ENCODE data around the gene NHLRC4. TPM values are rescaled to one million over a fixed set of nuclear protein-coding genes. Genes with fewer than 3 reads are reported as not detected.

Gene NHLRC4
- total and polyA plus RNA-seq, 7 experiments from 2014 or later, result 1.6 to 5.8 (median 4.6) TPM

DNA sequence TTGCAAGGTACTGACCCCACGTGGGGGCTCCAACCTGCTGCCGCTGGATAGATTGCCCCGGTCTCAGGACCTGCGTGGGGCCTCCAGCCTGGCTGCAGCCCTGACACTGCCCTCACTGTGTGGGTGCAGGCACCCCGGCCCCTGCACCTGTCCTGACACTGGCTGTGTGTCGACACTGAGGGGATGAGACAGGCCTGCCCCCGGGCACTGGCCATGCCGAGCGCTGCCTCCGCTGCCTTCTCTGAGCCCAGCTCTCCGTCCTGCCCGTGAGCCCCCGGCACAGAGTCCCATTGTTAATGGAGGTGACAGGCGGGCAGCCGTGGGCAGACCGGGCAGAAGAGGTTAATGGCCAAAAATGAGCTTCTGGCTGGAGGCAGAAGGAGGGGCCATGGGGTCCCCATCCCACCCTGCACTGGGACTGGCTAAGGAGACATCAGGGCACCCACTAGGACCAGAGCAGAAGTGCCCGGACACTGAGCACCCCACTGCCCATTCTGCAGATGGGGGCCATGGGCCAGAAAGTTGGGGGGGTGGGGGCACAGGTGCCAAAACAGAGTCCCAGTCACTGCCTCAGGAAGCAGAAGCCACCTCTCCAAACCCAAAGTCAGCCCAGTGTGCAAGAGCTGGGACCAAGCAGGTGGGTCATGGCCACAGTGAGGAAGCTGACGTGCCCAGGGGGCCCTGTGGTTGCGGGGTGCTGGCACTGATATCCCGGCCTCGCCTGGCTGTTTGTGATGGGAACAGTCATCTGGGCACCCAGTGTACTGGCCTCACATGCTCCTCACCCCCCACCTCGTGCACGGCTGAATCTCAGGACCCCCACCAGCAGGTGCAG is 9.1 kb upstream of the NHLRC4 start:
- DNase-seq (no peak), ATAC-seq (no peak)
- Mint-ChIP-seq H3K36me3 (no peaks in the 10 kb centered on the region), H3K9me3 (peaks cover 0 to 3% (median 0%) of the 10 kb centered on the region in 11 donors), H3K27ac (no peak overlapping the region), H3K4me1 (peaks cover 0 to 6% (median 3%) of the 10 kb centered on the region in 7 donors), H3K4me3 (no peak overlapping the region), H3K27me3 (peaks cover 6 to 20% (median 9%) of the 10 kb centered on the region in 5 donors)
- no peaks in the 10 kb centered on the region for H3K27me3 ChIP-seq (ENCODE audit: control insufficient read depth in 2 of 2, insufficient read depth in 2 of 2, low read length in 2 of 2)
- H3K4me3 ChIP-seq (ENCODE audit: low read length), result no peak overlapping the region
- intact Hi-C loops (cut with micrococcal nuclease), result no loop called here
- no peak overlapping the region for H3K27ac ChIP-seq (ENCODE audit: low read depth, low read length)
- no peaks in the 10 kb centered on the region for H3K4me1 ChIP-seq (ENCODE audit: control insufficient read depth in 2 of 2, insufficient read depth in 2 of 2, low read length in 2 of 2)
- peaks cover 0 to 7% (median 0%) of the 10 kb centered on the region in 3 experiments for H3K36me3 ChIP-seq (ENCODE audit: control insufficient read depth in 2 of 3, insufficient read depth in 3 of 3, low read length in 3 of 3)
- CTCF ChIA-PET, result no interaction called here
- no peaks in the 10 kb centered on the region for H3K9me3 ChIP-seq (ENCODE audit: control insufficient read depth in 2 of 3, low read length in 3 of 3)
- POLR2A ChIA-PET, result no interaction called here

- no peak overlapping the region for H3K4me3 ChIP-seq (ENCODE audit: low read length)
- H3K4me1 ChIP-seq (ENCODE audit: control insufficient read depth in 2 of 2, insufficient read depth in 2 of 2, low read length in 2 of 2), result no peaks in the 10 kb centered on the region
- no peaks in the 10 kb centered on the region for H3K9me3 ChIP-seq (ENCODE audit: control insufficient read depth in 2 of 3, low read length in 3 of 3)
- peaks cover 0 to 3% (median 0%) of the 10 kb centered on the region in 11 donors for H3K9me3 Mint-ChIP-seq
- ATAC-seq (no peak), DNase-seq (no peak)
- H3K27me3 Mint-ChIP-seq, result peaks cover 6 to 20% (median 9%) of the 10 kb centered on the region in 5 donors
- intact Hi-C loops (cut with micrococcal nuclease), result no loop called here
- H3K36me3 ChIP-seq (ENCODE audit: control insufficient read depth in 2 of 3, insufficient read depth in 3 of 3, low read length in 3 of 3), result peaks cover 0 to 7% (median 0%) of the 10 kb centered on the region in 3 experiments
- ChIA-PET POLR2A (no interaction called here), CTCF (no interaction called here)
- H3K36me3 Mint-ChIP-seq, result no peaks in the 10 kb centered on the region
- H3K27me3 ChIP-seq (ENCODE audit: control insufficient read depth in 2 of 2, insufficient read depth in 2 of 2, low read length in 2 of 2), result no peaks in the 10 kb centered on the region
- H3K27ac ChIP-seq (ENCODE audit: low read depth, low read length), result no peak overlapping the region
- peaks cover 0 to 7% (median 3%) of the 10 kb centered on the region in 7 donors for H3K4me1 Mint-ChIP-seq
- H3K27ac Mint-ChIP-seq, result no peak overlapping the region
- no peak overlapping the region for H3K4me3 Mint-ChIP-seq
Measured at GRCh38 chr16:558298-559020, 8.3 kb upstream of the NHLRC4 start.

DNA sequence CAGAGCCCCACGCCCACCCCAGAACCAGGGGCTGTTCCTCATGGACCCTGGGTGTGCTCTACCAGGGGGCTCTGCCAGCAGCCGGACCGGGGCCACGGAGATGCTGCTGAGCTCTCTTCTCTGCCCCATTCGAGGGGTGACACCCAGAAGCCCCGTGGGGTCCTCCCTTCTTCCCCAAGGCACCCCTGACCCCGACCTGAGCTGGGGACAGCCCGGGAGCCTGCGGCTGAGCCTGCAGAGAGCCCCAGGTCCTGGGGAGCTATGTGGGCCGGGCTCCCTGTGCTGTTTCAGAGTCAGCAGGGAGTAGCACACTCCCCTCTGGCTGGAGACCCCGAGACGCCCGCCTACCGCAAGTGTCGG is 7.8 kb upstream of the NHLRC4 start:
- DNase-seq, result no peak
- no peak overlapping the region for H3K27ac ChIP-seq (ENCODE audit: low read depth, low read length)
- H3K4me3 ChIP-seq (ENCODE audit: low read length), result no peak overlapping the region
- Mint-ChIP-seq H3K4me1 (peaks cover 0 to 7% (median 3%) of the 10 kb centered on the region in 7 donors), H3K36me3 (no peaks in the 10 kb centered on the region), H3K27me3 (peaks cover 6 to 20% (median 9%) of the 10 kb centered on the region in 5 donors), H3K27ac (no peak overlapping the region), H3K9me3 (peaks cover 0 to 3% (median 0%) of the 10 kb centered on the region in 11 donors), H3K4me3 (peak overlapping the region in 1 of 10 donors; percentile 72)
- H3K4me1 ChIP-seq (ENCODE audit: control insufficient read depth in 2 of 2, insufficient read depth in 2 of 2, low read length in 2 of 2), result no peaks in the 10 kb centered on the region
- no peaks in the 10 kb centered on the region for H3K27me3 ChIP-seq (ENCODE audit: control insufficient read depth in 2 of 2, insufficient read depth in 2 of 2, low read length in 2 of 2)
- ATAC-seq, result no peak
- no peaks in the 10 kb centered on the region for H3K9me3 ChIP-seq (ENCODE audit: control insufficient read depth in 2 of 3, low read length in 3 of 3)
- POLR2A ChIA-PET, result no interaction called here
- CTCF ChIA-PET, result no interaction called here
- peaks cover 0 to 2% (median 0%) of the 10 kb centered on the region in 3 experiments for H3K36me3 ChIP-seq (ENCODE audit: control insufficient read depth in 2 of 3, insufficient read depth in 3 of 3, low read length in 3 of 3)
- intact Hi-C loops (cut with micrococcal nuclease), result no loop called here

- peak overlapping the region in 2 of 10 donors; percentile 35 to 72 for H3K4me3 Mint-ChIP-seq
- Histone ChIP-seq H3K36me3 (ENCODE audit: control insufficient read depth in 2 of 3, insufficient read depth in 3 of 3, low read length in 3 of 3) (no peaks in the 10 kb centered on the region), H3K27me3 (ENCODE audit: control insufficient read depth in 2 of 2, insufficient read depth in 2 of 2, low read length in 2 of 2) (no peaks in the 10 kb centered on the region), H3K4me3 (ENCODE audit: low read length) (no peak overlapping the region), H3K27ac (ENCODE audit: low read depth, low read length) (no peak overlapping the region), H3K9me3 (ENCODE audit: control insufficient read depth in 2 of 3, low read length in 3 of 3) (no peaks in the 10 kb centered on the region), H3K4me1 (ENCODE audit: control insufficient read depth in 2 of 2, insufficient read depth in 2 of 2, low read length in 2 of 2) (no peaks in the 10 kb centered on the region)
- ChIA-PET CTCF (no interaction called here), POLR2A (no interaction called here)
- H3K27me3 Mint-ChIP-seq, result peaks cover 6 to 20% (median 9%) of the 10 kb centered on the region in 5 donors
- ATAC-seq, result no peak
- DNase-seq, result no peak
- no peak overlapping the region for H3K27ac Mint-ChIP-seq
- H3K9me3 Mint-ChIP-seq, result peaks cover 0 to 3% (median 0%) of the 10 kb centered on the region in 11 donors
- H3K36me3 Mint-ChIP-seq, result no peaks in the 10 kb centered on the region
- H3K4me1 Mint-ChIP-seq, result peaks cover 0 to 7% (median 3%) of the 10 kb centered on the region in 7 donors
- intact Hi-C loops (cut with micrococcal nuclease), result no loop called here
Measured at GRCh38 chr16:559411-560203, 7.2 kb upstream of the NHLRC4 start.

GRCh38 chr16:560204-560700 is 6.6 kb upstream of the NHLRC4 start, which contains the start of gene PRR35:
Gene PRR35 (plus strand): TSS chr16:560394. CDS start chr16:563295, 2,901 bp downstream.
- H3K9me3 Mint-ChIP-seq, result peaks cover 0 to 3% (median 0%) of the 10 kb centered on the region in 11 donors

GRCh38 chr16:560701-561412 is 5.9 kb upstream of the NHLRC4 start:
- Mint-ChIP-seq H3K4me3 (no peak overlapping the region), H3K27me3 (peaks cover 6 to 20% (median 9%) of the 10 kb centered on the region in 5 donors), H3K36me3 (no peaks in the 10 kb centered on the region), H3K27ac (no peak overlapping the region), H3K9me3 (peaks cover 0 to 3% (median 0%) of the 10 kb centered on the region in 11 donors), H3K4me1 (peaks cover 0 to 7% (median 3%) of the 10 kb centered on the region in 7 donors)
- CTCF ChIA-PET, result no interaction called here
- Histone ChIP-seq H3K27ac (ENCODE audit: low read depth, low read length) (no peak overlapping the region), H3K9me3 (ENCODE audit: control insufficient read depth in 2 of 3, low read length in 3 of 3) (no peaks in the 10 kb centered on the region), H3K4me1 (ENCODE audit: control insufficient read depth in 2 of 2, insufficient read depth in 2 of 2, low read length in 2 of 2) (no peaks in the 10 kb centered on the region), H3K27me3 (ENCODE audit: control insufficient read depth in 2 of 2, insufficient read depth in 2 of 2, low read length in 2 of 2) (no peaks in the 10 kb centered on the region), H3K36me3 (ENCODE audit: control insufficient read depth in 2 of 3, insufficient read depth in 3 of 3, low read length in 3 of 3) (no peaks in the 10 kb centered on the region), H3K4me3 (ENCODE audit: low read length) (no peak overlapping the region)
- intact Hi-C loops (cut with micrococcal nuclease), result no loop called here
- POLR2A ChIA-PET, result interaction anchor here (0.7 kb wide), 1 partner anchor 713 kb away, joined by 4 read pairs; no protein-coding TSS in a partner anchor
- ATAC-seq (no peak), DNase-seq (no peak)

More at GRCh38 chr16:560204-560700, 6.6 kb upstream of the NHLRC4 start, which contains the start of gene PRR35:
- no peak within 1 kb of the TSS for H3K27ac Mint-ChIP-seq
- CTCF ChIA-PET, result no interaction called here
- H3K4me1 Mint-ChIP-seq, result peaks cover 0 to 7% (median 3%) of the 10 kb centered on the region in 7 donors
- H3K4me3 Mint-ChIP-seq, result peak within 1 kb of the TSS in 2 of 10 donors; percentile 35 to 72
- H3K27me3 ChIP-seq (ENCODE audit: control insufficient read depth in 2 of 2, insufficient read depth in 2 of 2, low read length in 2 of 2), result no peaks in the 10 kb centered on the region
- H3K4me3 ChIP-seq (ENCODE audit: low read length), result no peak within 1 kb of the TSS
- no peaks in the 10 kb centered on the region for H3K9me3 ChIP-seq (ENCODE audit: control insufficient read depth in 2 of 3, low read length in 3 of 3)
- H3K36me3 ChIP-seq (ENCODE audit: control insufficient read depth in 2 of 3, insufficient read depth in 3 of 3, low read length in 3 of 3), result no peaks in the 10 kb centered on the region
- H3K27ac ChIP-seq (ENCODE audit: low read depth, low read length), result no peak within 1 kb of the TSS
- intact Hi-C loops (cut with micrococcal nuclease), result no loop called here
- H3K27me3 Mint-ChIP-seq, result peaks cover 6 to 20% (median 9%) of the 10 kb centered on the region in 5 donors
- DNase-seq (no peak), ATAC-seq (no peak)
- POLR2A ChIA-PET, result no interaction called here
- no peaks in the 10 kb centered on the region for H3K36me3 Mint-ChIP-seq
- H3K4me1 ChIP-seq (ENCODE audit: control insufficient read depth in 2 of 2, insufficient read depth in 2 of 2, low read length in 2 of 2), result no peaks in the 10 kb centered on the region

All from naive thymus-derived CD4-positive, alpha-beta T cell (primary cell).